ENCODE data around the gene E2F3. TPM values are rescaled to one million over a fixed set of nuclear protein-coding genes. Genes with fewer than 3 reads are reported as not detected.

Gene E2F3
- 6.1 and 6.2 TPM in 2 replicates for total RNA-seq
- polyA plus RNA-seq (2012): 11.2 TPM

DNA sequence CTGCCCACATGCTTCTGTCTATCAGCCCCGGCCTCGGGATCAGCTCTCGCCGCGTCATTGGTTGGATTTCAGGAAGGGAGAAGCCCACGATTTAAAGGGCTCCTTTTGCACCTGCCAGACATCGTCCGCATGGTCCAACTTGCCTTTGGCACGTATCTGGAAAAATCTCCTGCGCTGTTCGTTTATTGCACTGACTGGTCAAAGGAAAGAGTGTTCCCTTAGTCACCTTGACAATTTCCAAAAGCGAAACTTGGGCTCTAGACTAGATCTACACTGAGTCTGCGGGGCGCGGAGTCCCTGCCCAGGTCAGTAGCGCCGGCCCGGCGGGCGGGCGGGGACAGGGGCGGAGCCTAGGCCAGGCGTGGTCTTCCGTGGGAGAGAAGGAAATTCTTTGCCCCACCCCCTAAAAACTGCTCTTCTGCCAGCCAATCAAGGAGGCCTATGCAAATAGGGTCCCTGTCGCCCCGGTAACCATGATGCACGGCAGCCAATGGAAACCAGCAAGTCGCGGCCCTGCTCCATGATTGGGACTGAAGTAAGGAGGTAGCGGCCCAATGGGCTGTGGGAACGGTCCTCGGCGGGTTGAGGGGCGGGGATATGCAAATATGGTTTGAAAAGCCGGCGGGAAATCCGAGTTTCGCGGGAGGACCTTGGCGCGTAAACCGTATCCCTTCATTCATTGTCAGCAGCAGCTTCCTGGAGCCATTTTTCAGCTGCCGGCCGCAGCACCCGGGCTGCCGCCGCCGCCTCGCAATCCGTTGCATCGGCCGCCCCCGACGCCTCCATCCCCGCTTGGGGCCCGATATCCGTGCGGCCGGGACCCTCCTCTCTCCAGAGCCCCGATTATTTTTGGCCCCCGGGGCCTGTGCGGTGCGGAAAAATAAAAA is at the start of gene E2F3:
Gene E2F3, plus strand, starts transcription at position 675 of the 887 bp plus-strand sequence. CDS start 354 bp downstream, outside the sequence.
- DNase-seq (ENCODE audit: low read depth): peak; percentile 100

DNA sequence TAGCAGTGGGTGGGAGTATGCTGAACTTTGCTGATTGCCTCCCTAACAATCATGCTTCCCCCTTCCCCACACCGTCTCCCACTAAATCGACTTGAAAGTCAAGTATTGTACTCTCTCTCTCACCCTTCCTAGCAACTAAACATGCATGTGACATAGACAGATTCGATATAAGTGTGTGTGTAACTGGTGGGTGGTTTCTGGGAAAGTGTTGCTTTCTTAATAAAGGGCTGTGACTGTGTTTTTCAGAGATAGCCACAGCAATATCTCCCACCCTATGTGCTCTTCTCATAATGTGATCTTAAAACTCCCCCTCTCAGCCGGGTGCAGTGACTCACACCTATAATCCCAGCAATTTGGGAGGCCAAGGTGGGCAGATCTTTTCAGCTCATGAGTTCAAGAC is 49.3 kb upstream of the E2F3 start:
- no peak for DNase-seq (ENCODE audit: low read depth)

DNA sequence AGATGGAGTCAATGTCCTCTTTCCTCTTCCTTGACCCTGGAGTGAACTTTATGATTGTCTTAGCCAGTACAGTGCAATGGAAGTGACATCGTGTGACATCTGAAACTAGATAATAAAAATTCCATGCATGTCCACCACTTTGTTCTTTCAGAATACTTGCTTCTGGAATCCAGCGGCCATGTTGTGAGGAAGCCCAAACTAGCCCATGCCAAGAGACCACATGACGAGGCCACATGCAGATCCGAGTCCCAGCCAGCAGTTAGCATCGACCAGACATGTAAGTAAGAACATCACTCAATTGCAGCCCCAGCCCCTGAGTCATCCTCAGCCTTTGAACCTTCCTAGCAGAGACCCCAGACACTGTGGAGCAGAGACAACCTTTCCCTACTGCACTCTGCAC is 48.5 kb upstream of the E2F3 start:
- no peak for DNase-seq (ENCODE audit: low read depth)

DNA sequence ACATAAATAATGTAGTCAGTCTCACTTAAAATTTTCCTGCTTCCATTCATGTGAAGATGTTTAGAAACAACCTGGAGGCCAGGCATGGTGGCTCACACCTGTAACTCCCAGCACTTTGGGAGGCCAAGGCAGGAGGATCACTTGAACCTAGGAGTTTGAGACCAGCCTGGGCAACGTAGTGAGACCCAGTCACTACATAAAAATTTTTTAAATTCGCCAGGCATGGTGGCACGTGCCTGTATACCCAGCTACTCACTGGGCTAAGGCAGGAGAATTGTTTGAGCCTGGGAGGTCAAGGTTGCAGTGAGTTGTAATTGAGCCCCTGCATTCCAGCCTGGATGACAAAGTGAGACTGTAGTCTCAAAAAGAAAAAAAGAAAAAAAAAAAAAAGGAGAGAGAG is 47.3 kb upstream of the E2F3 start:
- DNase-seq (ENCODE audit: low read depth): no peak

DNA sequence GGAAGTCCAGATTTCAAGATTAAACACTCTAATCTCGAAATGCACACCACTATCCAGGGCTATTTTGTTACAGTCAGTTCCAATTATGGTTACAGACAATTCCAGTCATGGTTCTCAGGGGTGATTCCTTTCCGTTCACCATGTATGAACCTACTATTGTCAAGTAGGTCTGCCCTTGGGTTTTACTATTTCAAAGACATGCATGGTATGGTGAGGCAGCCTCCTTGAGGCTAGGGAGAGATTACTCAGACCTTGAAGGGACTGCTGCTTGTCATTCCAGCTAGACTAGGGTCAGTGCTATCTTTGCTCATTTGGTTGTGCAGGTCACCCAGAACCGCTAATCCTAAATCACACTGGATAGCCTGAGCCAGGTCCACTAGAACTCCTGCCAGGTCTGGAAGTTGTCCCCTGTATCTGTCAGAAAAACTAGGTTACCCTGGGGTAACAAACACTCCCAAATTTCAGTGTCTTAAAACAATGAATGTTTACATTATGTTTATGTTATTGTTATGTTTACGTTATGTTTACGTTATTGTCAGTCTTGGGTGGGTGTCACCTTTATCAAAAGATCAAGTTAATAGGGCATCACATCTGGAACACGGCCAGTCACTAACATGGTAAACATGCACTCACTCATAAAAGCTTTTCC is 41.1 kb upstream of the E2F3 start:
- DNase-seq (ENCODE audit: low read depth): no peak

DNA sequence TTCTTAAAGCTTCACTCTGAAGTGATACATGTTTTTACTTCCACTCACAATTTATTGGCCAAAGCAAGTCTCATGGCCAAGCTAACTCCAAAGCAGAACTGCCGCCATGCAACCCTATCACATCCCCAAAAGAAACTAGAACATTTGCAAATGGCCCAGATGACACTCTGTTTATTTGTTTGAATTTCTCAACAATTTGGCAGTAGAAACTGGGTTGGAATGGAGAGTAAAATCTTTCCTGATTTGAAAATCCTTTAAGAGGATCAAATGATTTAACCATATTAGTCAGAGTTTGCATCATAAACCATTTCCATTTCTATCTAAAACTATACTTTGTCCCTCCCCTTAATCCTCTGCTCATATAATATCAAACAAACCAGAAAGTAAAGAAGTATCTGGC is 39.1 kb upstream of the E2F3 start:
- no peak for DNase-seq (ENCODE audit: low read depth)

DNA sequence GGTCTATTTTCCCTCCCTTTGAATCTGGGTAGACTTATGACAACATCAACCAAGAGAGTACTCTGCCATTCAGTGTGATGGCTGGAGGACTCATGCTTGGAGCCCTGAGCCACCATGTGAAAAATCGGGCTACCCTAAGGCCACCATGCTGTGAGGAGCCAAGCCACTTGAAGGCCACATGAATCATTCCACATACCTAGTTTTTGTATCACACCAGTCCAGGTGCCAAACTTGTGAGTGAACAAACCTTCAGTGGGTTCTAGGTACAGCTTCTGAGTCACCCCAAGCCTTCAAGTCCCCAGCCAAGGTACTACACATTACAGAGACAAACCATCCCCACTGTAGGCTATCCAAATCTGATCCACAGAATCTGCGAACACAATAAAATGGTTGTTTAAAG is 37.4 kb upstream of the E2F3 start:
- DNase-seq (ENCODE audit: low read depth): no peak

DNA sequence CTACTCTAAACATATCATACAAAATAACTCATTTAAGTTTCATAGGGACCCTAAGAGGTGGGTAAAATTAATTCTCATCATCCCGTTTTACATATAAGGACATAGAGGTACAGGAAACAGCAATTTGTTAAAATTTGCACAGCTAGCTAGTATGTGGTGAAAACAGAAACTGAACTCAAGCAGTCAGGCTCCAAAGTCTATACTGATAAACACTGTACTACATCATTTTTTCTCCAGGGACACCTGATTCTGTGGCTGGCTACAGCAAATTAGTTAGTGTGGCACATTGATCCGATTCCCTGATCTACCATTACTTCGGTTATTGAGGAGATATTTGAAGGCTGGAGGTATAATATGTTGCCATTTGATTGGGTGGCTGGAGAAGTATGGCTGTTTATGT is 36.2 kb upstream of the E2F3 start:
- DNase-seq (ENCODE audit: low read depth): no peak

DNA sequence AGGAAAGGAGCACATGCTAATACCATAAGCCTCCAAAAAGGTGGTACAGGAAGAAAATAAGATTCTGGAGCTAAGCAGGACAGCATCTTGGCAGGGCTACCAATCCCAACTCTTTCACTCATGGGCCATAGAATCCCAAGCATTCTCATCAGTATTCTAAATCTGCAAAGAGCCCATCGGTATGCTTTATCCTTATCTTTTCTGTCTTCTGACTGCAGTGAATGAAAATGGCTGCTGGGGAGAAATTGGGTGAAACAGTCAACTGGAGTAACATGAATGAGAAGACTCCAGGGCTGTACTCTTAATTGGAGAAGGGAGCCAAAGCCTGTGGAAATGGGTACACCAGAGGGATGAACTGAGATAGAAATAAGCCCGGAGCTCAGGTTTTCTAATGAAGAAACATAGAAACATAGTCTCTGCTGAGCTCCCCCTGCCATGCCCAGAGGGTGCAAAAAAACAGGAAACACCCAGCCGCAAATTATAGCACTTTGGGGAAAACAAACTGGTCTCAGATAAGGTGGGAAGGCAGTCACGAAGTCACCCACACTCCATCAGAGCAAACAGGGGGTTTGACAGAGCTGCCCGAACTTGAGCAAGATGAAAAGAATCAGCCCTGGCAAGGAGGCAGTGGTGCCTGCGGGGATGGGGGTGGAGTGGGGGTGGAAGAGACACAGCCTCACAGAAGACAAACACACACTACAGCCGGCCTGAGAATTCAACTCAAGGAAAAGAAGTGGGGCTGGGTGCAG is 35.4 kb upstream of the E2F3 start:
- no peak for DNase-seq (ENCODE audit: low read depth)

DNA sequence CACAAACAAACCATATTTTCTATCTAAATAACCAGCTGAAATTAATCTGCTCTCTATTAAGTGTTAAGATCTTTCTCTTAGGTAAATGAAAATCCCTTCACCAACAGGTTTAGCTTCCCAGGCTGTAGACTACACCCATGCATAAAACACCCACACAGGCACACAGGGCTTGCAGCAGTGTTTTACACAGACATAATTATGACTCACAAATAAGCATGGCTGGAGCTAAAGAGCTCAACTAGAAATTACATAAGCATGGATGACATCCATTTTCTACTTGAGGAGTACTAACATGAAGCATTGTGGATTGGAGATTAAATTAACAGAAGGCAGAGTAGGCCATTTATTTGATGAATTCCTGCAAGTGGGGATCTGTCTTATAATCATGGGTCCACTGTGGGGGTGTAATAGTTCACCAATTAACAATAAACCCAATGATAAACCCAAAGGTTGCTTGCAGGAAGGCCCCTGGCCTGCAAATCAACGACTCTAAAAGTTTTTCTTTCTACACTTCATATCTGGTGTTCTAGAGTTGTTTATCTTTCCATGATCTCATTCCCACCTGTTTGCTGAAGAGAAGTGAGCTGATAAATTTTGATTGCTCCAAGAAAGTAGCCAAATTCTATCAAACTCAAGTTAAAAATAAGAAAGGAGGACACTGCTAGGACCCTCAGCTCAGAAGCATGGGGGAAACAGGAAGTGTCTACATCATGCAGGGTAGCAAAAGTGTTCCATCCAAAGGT is 33.8 kb upstream of the E2F3 start:
- DNase-seq (ENCODE audit: low read depth): no peak

DNA sequence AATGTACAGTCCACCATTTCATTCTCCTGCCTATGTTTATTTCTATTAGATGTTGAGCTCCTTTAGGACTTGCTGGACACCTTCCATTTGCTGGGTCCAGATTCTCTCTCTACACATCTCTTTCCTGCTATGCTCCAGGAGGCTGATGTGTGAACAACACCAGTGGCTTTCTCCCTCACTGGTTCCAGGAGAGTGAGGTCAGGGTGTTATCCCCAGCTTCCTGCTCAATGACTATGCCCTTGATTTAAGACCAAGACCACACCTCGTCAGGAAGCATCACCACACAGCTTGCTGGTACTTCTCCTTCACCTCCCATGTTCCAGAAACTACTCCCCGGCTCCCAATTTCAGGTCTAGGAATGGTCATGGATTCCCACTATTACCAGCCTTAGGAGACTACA is 31.3 kb upstream of the E2F3 start:
- DNase-seq (ENCODE audit: low read depth): no peak

DNA sequence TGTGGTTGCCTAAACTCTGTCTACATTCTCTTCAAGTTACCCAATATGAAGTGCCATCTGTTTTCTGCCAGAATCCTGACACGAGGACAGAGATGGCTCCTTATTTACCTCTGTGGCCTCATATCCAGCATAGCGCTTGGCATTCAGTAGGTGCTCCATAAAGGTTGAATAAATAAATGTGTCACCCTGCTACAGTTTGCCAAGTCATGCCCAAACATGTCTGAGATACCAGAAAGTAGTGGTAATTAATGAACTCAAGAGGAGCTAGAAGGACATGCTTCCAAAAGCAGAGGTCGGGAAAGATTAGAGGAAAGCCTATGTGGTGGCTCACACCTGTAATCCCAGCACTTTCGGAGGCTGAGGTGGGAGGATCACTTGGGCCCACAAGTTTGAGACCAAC is 30.9 kb upstream of the E2F3 start:
- DNase-seq (ENCODE audit: low read depth): no peak

DNA sequence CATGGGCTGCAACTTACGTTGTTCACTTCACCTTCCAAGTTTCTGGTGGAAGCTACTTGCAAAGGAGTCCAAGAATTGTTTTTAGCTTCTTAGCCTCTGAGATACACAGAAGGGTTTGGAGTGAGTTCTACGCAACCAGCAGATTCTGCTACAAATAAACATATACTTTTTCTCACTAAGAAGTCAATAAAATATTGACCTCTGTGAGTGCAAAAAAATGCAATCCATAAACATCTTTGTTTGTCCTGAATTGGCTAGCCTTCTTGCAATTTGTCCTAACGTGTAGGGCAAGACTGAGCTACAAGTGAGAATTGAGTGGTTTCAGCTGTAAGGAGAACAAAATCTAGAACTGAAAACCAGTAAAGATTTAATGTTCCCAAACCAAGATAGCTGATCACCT is 26.2 kb upstream of the E2F3 start:
- DNase-seq (ENCODE audit: low read depth): no peak

DNA sequence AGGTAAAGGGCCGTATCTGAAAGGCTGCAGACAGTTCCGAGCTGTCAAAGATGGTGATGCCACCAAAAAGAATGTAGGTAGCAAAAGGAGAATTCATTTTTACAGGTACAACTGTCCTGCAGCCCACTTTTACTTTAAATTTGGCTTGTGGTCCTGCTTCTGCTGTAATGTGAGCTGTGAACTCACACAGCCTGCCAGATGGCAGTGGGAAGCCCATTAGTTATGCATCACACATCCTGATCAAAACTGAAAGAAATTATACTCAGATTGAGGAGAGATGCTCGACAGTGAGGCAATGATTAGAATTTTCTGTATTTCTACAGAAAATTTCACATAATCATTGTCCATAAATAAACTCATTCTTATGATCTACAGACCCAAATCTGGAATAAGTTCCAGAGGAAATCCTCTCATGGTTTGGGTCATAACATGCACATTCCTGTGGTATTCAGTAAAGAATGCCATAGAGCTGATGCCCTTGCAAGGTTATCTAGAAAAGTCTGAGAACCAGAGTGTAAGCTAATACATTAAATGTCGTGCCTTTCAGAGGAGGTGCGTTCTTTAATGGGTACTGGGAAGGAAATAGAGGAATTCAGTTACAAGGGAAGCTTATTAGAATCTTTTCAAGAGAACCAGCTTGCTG is 23.9 kb upstream of the E2F3 start:
- DNase-seq (ENCODE audit: low read depth): peak; percentile 13

DNA sequence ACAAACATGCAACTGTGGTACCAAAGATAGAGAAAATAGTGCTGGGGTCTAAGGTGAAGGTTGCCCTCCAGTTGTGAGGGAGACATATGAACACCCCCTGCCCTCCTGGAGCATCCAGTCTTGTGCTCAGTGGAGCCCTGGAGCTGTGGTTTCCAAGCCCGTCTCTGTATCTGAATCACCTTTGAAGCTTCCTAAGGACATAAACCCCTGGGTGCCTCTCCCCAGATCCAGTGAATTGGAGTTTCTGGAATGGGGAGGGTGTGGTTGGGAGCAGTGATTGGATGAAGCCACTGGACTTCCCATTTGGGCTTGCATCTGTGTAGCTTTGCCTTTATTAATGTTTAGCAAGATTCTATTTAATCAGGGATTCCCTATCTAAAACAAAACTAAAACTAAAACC is 22.4 kb upstream of the E2F3 start:
- DNase-seq (ENCODE audit: low read depth): no peak

DNA sequence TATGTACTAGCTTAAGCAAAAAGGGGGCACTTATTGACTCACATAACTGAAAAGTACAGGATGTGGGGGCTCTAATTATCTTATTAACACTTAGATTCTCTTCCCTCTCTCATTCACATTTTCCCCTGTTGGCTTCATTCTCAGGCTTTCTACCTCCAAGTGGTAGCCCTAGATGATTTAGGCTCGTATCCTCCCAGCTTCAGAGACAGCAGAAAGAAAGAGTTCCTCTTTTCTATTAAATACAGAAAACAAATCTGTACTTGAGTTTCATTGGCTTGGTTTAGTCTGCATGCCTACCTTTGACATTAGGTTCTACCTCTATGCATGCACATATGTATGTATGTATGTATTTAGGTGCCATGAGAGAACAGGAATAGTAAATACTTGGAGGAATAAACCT is 15.5 kb upstream of the E2F3 start:
- DNase-seq (ENCODE audit: low read depth): no peak

DNA sequence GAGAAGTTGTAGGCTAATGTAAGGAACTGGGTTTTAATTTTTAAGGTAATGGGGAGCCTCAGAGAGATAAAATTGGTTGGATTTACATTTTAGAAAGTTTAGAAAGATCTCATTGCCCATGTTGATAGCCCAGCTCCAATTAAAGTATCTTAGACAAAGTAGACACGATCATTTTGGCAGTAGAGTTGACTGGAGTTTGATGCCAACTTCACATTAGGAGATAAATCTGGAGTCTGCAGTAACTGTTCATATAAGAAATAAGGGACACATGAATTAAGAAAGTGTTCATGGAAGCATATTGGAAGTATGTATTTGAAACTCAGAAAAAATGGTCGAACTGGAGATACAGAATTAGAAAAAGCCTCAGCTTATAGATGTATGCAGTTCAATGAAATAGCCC is 12.6 kb upstream of the E2F3 start:
- DNase-seq (ENCODE audit: low read depth): no peak

DNA sequence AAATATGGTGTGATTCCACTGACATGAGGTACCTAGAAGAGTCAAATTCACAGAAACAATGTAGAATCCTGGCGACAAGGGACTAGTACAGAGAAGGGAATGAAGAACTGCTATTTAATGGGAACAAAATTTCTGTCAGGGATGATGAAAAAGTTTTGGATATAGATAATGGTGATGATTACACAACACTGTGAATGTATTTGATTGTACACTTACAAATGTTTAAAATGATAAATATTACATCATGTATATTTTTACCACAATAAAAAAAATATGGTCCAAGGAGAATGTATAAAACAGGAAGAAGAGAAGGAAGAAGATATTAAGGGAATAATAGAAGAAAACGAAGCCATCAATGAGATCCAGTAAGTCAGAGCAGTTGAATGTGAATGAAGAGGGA is 8.4 kb upstream of the E2F3 start:
- no peak for DNase-seq (ENCODE audit: low read depth)

DNA sequence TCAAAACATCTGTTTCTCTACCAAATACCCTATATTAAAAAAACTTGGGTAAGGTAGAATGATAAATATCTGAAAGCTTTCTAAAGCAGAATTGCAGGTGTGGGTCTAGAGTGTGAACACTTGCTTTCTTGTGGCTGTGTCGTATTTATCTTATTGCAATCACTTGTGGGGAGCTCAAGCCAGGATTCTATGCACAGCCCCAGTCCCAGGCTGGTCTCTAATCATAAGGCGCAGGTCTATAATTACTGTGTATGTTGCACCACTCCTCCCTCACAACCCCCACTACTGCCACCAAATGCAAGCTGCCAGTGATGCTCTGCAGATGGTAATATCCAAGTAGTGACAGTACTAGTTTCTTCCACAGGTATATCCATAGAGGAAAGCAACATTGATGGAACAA is 2.2 kb upstream of the E2F3 start:
- DNase-seq (ENCODE audit: low read depth): no peak

DNA sequence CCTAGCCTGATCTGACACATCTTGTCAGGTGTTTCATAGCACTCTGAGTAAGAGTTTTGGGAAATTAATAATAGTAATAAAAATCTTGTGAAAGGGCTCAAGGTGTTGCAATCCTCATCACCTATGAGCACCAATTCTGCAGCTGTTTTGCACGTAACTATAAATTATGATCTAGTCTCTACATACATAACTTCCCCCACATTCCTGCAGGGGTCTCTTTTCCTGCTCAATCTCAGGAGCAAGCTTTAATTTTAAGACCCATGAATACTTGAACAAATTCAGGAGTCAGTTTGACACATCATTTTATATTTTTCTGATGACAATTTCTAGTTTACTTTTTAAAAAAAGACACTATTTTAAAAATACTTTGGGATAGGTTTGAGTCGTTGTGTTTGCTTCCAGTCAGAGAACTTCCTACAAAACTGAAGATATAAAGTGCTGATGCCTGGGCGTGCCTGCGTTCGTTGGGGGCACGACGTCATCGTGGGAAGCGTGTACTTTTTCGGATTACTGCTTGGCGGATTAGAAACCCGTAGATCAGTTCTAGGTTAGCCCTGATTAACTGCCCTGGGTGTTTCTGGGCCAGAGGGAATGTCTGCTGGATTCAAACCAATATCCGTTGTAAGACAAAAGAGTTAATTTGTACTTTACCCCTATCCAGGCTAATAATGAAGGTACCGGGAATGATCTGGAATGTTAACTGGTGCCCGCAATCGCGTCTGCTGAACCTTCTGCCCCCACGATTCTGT is 1.0 kb upstream of the E2F3 start:
- peak; percentile 47 for DNase-seq (ENCODE audit: low read depth)

DNA sequence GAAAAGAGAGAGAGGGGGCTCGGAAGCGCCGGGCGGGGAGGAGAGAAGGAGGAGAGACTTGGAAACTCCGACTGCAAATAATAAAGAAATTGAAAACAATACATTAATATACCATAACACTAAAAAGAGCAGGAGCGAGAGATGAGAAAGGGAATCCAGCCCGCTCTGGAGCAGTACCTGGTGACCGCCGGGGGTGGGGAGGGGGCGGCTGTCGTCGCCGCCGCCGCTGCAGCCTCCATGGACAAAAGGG is 338 bp downstream of the E2F3 start:
- DNase-seq (ENCODE audit: low read depth): no peak
